ENCODE measurements around the gene PHF20. TPM values are rescaled to one million over a fixed set of nuclear protein-coding genes. Genes with fewer than 3 reads are reported as not detected.
"Not testable (repeated sequence)": the region's sequence is repeated elsewhere in the genome, so short reads cannot be mapped to it uniquely, and the experiment has no call there.

The PHF20 gene
- total RNA-seq = 26.6 TPM

DNA sequence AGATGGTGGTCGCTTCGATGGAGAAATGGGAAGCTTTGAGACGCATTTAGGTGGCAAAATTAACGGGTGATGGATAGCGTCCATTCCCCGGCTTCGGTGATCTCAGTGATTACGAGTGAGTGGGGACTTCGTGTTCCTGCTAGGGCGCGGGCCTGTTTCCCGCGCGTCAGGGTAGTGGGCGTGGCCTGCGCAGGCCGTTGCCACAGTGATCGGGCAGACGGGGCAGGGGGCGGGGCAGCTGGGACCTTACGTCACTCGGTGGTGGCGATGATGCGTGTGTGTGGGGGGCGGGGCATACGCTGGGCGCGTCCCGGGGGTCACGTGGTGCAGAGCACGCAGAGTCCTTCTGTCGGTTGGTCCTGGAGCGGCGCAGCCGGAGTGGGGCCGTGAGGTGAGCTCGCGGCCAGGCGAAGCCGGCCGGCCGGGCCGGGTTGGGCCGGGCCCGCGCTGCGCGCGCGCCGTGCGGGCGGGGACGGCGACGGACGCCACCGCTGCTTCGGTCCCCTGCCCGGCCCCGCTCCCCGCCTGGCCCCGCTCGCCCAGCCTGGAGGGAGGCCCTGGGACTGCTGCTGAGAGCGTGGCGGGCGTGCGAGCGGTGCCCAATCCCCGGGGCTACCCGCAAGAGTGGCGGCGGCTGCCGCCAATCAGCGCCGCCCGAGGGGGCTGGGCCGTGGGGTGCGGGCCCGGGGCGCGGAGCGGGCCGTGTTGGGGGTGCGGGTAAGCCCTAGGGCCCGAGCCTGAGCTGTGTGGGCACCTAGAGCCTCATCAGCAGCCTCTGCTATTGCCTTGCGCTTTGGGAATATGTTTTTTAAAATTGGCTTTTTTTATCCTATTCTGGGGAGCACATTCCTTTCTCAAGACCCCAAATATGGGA is at the start of gene PHF20:
Gene PHF20 (plus strand): TSS at position 327 of the 874 bp plus-strand sequence. CDS start 29,508 bp downstream, outside the sequence.
- H3K36me3 ChIP-seq (ENCODE audit: control insufficient read depth in 3 of 3, insufficient read depth in 3 of 3, low read length in 3 of 3) = peaks cover 0 to 6% (median 0%) of the 10 kb centered on the region in 3 donors
- H3K27me3 ChIP-seq (ENCODE audit: control insufficient read depth in 3 of 3, insufficient read depth in 3 of 3, low read length in 3 of 3) = no peaks in the 10 kb centered on the region
- peaks cover 51 to 60% (median 59%) of the 10 kb centered on the region in 3 donors for H3K4me1 ChIP-seq (ENCODE audit: control insufficient read depth in 3 of 3, insufficient read depth in 3 of 3, low read length in 3 of 3)
- peak within 1 kb of the TSS; percentile 89 to 96 (median 93) for H3K9ac ChIP-seq (ENCODE audit: low read depth in 1 of 3, low read length in 3 of 3)
- peak within 1 kb of the TSS; percentile 91 for H3K27ac ChIP-seq (ENCODE audit: low read depth, low read length)
- H3K4me3 ChIP-seq (ENCODE audit: low read length in 3 of 3) = peak within 1 kb of the TSS; percentile 90 to 97 (median 91)
- H3K9me3 ChIP-seq (ENCODE audit: control insufficient read depth in 3 of 3, low read length in 3 of 3) = no peaks in the 10 kb centered on the region

DNA sequence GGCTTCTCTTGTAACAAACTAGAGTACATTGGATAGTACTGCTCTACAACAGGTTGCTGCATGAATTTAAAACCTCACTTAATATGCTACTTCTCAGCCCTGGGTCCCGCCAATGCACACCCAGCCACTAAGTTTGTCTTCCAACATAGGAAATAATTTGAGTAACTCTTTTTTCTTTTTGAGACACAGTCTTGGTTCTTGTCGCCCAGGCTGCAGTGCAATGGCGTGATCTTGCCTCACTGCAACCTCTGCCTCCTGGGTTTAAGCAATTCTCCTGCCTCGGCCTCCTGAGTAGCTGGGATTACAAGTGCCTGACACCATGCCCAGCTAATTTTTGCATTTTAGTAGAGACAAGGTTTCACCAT is 48.6 kb upstream of the PHF20 start:
- not testable (repeated sequence) for H3K9me3 ChIP-seq (ENCODE audit: control insufficient read depth in 3 of 3, low read length in 3 of 3); H3K4me3 ChIP-seq (ENCODE audit: low read length in 3 of 3); H3K27me3 ChIP-seq (ENCODE audit: control insufficient read depth in 3 of 3, insufficient read depth in 3 of 3, low read length in 3 of 3); H3K9ac ChIP-seq (ENCODE audit: low read depth in 1 of 3, low read length in 3 of 3); H3K27ac ChIP-seq (ENCODE audit: low read depth, low read length)
- H3K36me3 ChIP-seq (ENCODE audit: control insufficient read depth in 3 of 3, insufficient read depth in 3 of 3, low read length in 3 of 3) = peaks cover 79 to 90% (median 88%) of the 10 kb centered on the region in 3 donors
- peaks cover 2 to 23% (median 17%) of the 10 kb centered on the region in 3 donors for H3K4me1 ChIP-seq (ENCODE audit: control insufficient read depth in 3 of 3, insufficient read depth in 3 of 3, low read length in 3 of 3)

- H3K9me3 ChIP-seq (ENCODE audit: control insufficient read depth in 3 of 3, low read length in 3 of 3); H3K27me3 ChIP-seq (ENCODE audit: control insufficient read depth in 3 of 3, insufficient read depth in 3 of 3, low read length in 3 of 3); H3K9ac ChIP-seq (ENCODE audit: low read depth in 1 of 3, low read length in 3 of 3); H3K4me3 ChIP-seq (ENCODE audit: low read length in 3 of 3); H3K27ac ChIP-seq (ENCODE audit: low read depth, low read length): not testable (repeated sequence)
- H3K36me3 ChIP-seq (ENCODE audit: control insufficient read depth in 3 of 3, insufficient read depth in 3 of 3, low read length in 3 of 3) = peaks cover 80 to 89% (median 86%) of the 10 kb centered on the region in 3 donors
- peaks cover 2 to 23% (median 17%) of the 10 kb centered on the region in 3 donors for H3K4me1 ChIP-seq (ENCODE audit: control insufficient read depth in 3 of 3, insufficient read depth in 3 of 3, low read length in 3 of 3)
These were observed 48.0 kb upstream of the PHF20 start for GRCh38 chr20:35723652-35724320.

- Histone ChIP-seq H3K27me3 (ENCODE audit: control insufficient read depth in 3 of 3, insufficient read depth in 3 of 3, low read length in 3 of 3) (no peaks in the 10 kb centered on the region), H3K9me3 (ENCODE audit: control insufficient read depth in 3 of 3, low read length in 3 of 3) (no peaks in the 10 kb centered on the region), H3K4me1 (ENCODE audit: control insufficient read depth in 3 of 3, insufficient read depth in 3 of 3, low read length in 3 of 3) (peaks cover 2 to 18% (median 14%) of the 10 kb centered on the region in 3 donors), H3K9ac (ENCODE audit: low read depth in 1 of 3, low read length in 3 of 3) (no peak overlapping the region), H3K27ac (ENCODE audit: low read depth, low read length) (no peak overlapping the region), H3K4me3 (ENCODE audit: low read length in 3 of 3) (no peak overlapping the region), H3K36me3 (ENCODE audit: control insufficient read depth in 3 of 3, insufficient read depth in 3 of 3, low read length in 3 of 3) (peaks cover 81 to 88% (median 86%) of the 10 kb centered on the region in 3 donors)
These were observed 47.2 kb upstream of the PHF20 start for GRCh38 chr20:35724321-35725230.

GRCh38 chr20:35726842-35727711 is 44.7 kb upstream of the PHF20 start:
- peaks cover 0 to 8% (median 5%) of the 10 kb centered on the region in 3 donors for H3K4me1 ChIP-seq (ENCODE audit: control insufficient read depth in 3 of 3, insufficient read depth in 3 of 3, low read length in 3 of 3)
- no peak overlapping the region for H3K27ac ChIP-seq (ENCODE audit: low read depth, low read length)

GRCh38 chr20:35729283-35729807 is 42.5 kb upstream of the PHF20 start:
- Histone ChIP-seq H3K4me1 (ENCODE audit: control insufficient read depth in 3 of 3, insufficient read depth in 3 of 3, low read length in 3 of 3) (peaks cover 5 to 22% (median 13%) of the 10 kb centered on the region in 3 donors), H3K27me3 (ENCODE audit: control insufficient read depth in 3 of 3, insufficient read depth in 3 of 3, low read length in 3 of 3) (no peaks in the 10 kb centered on the region), H3K36me3 (ENCODE audit: control insufficient read depth in 3 of 3, insufficient read depth in 3 of 3, low read length in 3 of 3) (peaks cover 63 to 78% (median 78%) of the 10 kb centered on the region in 3 donors), H3K9me3 (ENCODE audit: control insufficient read depth in 3 of 3, low read length in 3 of 3) (no peaks in the 10 kb centered on the region), H3K27ac (ENCODE audit: low read depth, low read length) (no peak overlapping the region), H3K4me3 (ENCODE audit: low read length in 3 of 3) (no peak overlapping the region), H3K9ac (ENCODE audit: low read depth in 1 of 3, low read length in 3 of 3) (no peak overlapping the region)

More at GRCh38 chr20:35726842-35727711, 44.7 kb upstream of the PHF20 start:
- H3K9me3 ChIP-seq (ENCODE audit: control insufficient read depth in 3 of 3, low read length in 3 of 3) = no peaks in the 10 kb centered on the region
- H3K36me3 ChIP-seq (ENCODE audit: control insufficient read depth in 3 of 3, insufficient read depth in 3 of 3, low read length in 3 of 3) = peaks cover 72 to 84% (median 81%) of the 10 kb centered on the region in 3 donors
- H3K9ac ChIP-seq (ENCODE audit: low read depth in 1 of 3, low read length in 3 of 3) = no peak overlapping the region
- H3K27me3 ChIP-seq (ENCODE audit: control insufficient read depth in 3 of 3, insufficient read depth in 3 of 3, low read length in 3 of 3) = no peaks in the 10 kb centered on the region
- no peak overlapping the region for H3K4me3 ChIP-seq (ENCODE audit: low read length in 3 of 3)

- Histone ChIP-seq H3K36me3 (ENCODE audit: control insufficient read depth in 3 of 3, insufficient read depth in 3 of 3, low read length in 3 of 3) (peaks cover 62 to 76% (median 71%) of the 10 kb centered on the region in 3 donors), H3K9ac (ENCODE audit: low read depth in 1 of 3, low read length in 3 of 3) (no peak overlapping the region), H3K4me1 (ENCODE audit: control insufficient read depth in 3 of 3, insufficient read depth in 3 of 3, low read length in 3 of 3) (peaks cover 11 to 22% (median 17%) of the 10 kb centered on the region in 3 donors), H3K9me3 (ENCODE audit: control insufficient read depth in 3 of 3, low read length in 3 of 3) (no peaks in the 10 kb centered on the region), H3K27ac (ENCODE audit: low read depth, low read length) (no peak overlapping the region), H3K27me3 (ENCODE audit: control insufficient read depth in 3 of 3, insufficient read depth in 3 of 3, low read length in 3 of 3) (no peaks in the 10 kb centered on the region), H3K4me3 (ENCODE audit: low read length in 3 of 3) (no peak overlapping the region)
These were observed 41.8 kb upstream of the PHF20 start for GRCh38 chr20:35729836-35730582.

DNA sequence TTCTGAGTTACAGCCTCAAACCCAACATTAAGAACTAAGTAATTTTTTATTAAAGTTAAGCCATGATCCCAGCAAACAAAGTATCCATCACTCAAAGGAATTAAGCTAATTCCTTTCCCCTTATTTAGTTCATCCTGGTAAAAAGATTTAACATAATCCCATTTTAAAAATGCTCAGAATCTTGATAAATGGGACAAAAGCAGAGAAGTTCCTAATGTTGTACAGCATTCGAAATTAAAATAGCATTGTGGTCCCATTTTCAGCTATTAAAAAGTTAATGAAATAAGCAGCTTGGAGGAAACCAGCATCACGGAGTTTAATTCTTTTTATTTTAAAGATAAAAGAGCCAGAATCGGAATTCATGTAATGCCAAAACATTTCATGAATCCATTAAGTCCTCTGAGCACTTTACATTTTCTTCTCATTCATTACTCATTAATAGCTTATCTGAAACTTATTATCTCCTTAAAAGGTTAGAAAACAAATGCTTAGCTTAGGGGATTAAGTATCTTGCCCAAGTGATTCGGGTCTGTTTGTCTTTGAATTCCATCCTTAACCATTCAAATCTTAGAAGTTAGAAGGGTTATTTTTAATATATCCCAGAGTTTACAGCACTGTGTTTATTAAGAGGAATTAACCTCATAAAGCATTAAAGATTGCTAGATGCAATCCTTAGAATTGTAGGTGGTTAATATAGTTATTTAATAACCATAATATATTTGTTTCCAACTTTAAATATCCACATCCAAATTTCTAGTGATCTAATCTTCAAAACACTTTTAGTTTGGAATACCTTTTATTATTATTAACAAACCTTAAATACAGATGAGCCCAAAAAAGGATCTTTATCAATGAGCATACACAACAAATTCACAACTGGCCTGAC is 41.0 kb upstream of the PHF20 start:
- Histone ChIP-seq H3K36me3 (ENCODE audit: control insufficient read depth in 3 of 3, insufficient read depth in 3 of 3, low read length in 3 of 3) (peaks cover 55 to 76% (median 70%) of the 10 kb centered on the region in 3 donors), H3K4me1 (ENCODE audit: control insufficient read depth in 3 of 3, insufficient read depth in 3 of 3, low read length in 3 of 3) (peaks cover 13 to 27% (median 21%) of the 10 kb centered on the region in 3 donors), H3K9ac (ENCODE audit: low read depth in 1 of 3, low read length in 3 of 3) (no peak overlapping the region), H3K27ac (ENCODE audit: low read depth, low read length) (no peak overlapping the region), H3K27me3 (ENCODE audit: control insufficient read depth in 3 of 3, insufficient read depth in 3 of 3, low read length in 3 of 3) (no peaks in the 10 kb centered on the region), H3K4me3 (ENCODE audit: low read length in 3 of 3) (no peak overlapping the region), H3K9me3 (ENCODE audit: control insufficient read depth in 3 of 3, low read length in 3 of 3) (no peaks in the 10 kb centered on the region)

All from skeletal muscle tissue (tissue), 4 donors.